Liver (tissue), 3 donors: ENCODE data around the gene XYLT2.

Experiments used
- ATF3 ChIP-seq: IDR thresholded peaks from 2 replicates; pipeline ENCODE4 v1.6.1; 2016; ENCODE audit warnings: antibody characterized with exemption
- CTCF ChIP-seq: fragments of 150-350 bp; IDR thresholded peaks from 2 replicates; pipeline ENCODE4 v1.5.1; 2017; ENCODE audit warnings: improper control_type of control experiment, low read depth, low read length; ENCODE audit not compliant: missing input control
- FOXA1 ChIP-seq: IDR thresholded peaks from 2 replicates; pipeline ENCODE4 v1.6.1; 2016; ENCODE audit warnings: antibody characterized with exemption
- GABPA ChIP-seq, 2 donors: IDR thresholded peaks in 1 of 2; conservative IDR thresholded peaks in 1 of 2; 2 replicates each; pipeline ENCODE4 v1.6.1; 2016; ENCODE audit warnings: antibody characterized with exemption in 2 of 2, mild to moderate bottlenecking in 1 of 2, moderate library complexity in 1 of 2
- HNF4G ChIP-seq: IDR thresholded peaks from 2 replicates; pipeline ENCODE4 v1.6.1; 2016; ENCODE audit warnings: antibody characterized with exemption
- JUND ChIP-seq, 2 donors: IDR thresholded peaks; 2 replicates each; pipeline ENCODE4 v1.6.1; 2016; ENCODE audit warnings: antibody characterized with exemption in 2 of 2
- MAX ChIP-seq: IDR thresholded peaks from 2 replicates; pipeline ENCODE4 v1.6.1; 2016; ENCODE audit warnings: antibody characterized with exemption
- RAD21 ChIP-seq, 2 donors: IDR thresholded peaks; 2 replicates each; pipeline ENCODE4 v1.6.1; 2016; ENCODE audit warnings: antibody characterized with exemption in 2 of 2, mild to moderate bottlenecking in 2 of 2
- RXRA ChIP-seq, 2 donors: IDR thresholded peaks; 2 replicates each; pipeline ENCODE4 v1.6.1; 2017 to 2018; ENCODE audit warnings: antibody characterized with exemption in 2 of 2, mild to moderate bottlenecking in 1 of 2
- TAF1 ChIP-seq: conservative IDR thresholded peaks from 2 replicates; pipeline ENCODE4 v1.6.1; 2016; ENCODE audit warnings: antibody characterized with exemption, mild to moderate bottlenecking
- YY1 ChIP-seq: IDR thresholded peaks from 2 replicates; pipeline ENCODE4 v1.6.1; 2016; ENCODE audit warnings: antibody characterized with exemption, mild to moderate bottlenecking
- ZBTB33 ChIP-seq: IDR thresholded peaks from 2 replicates; pipeline ENCODE4 v1.6.1; 2016; ENCODE audit warnings: antibody characterized with exemption
- donor health status: healthy.
- donor health status: healthy.

GRCh38 chr17:50364715-50365114 lies 18.8 kb downstream of the XYLT2 start:
- TF ChIP-seq CTCF: no peak
- no peak for TF ChIP-seq HNF4G
- no peak for TF ChIP-seq ZBTB33
- TF ChIP-seq RXRA (IDR thresholded peaks at IDR 0.05): no peak
- no peak for TF ChIP-seq GABPA (IDR thresholded peaks at IDR 0.05 in 1 of 2, conservative IDR thresholded peaks at IDR 0.05 in 1 of 2)
- no peak for TF ChIP-seq FOXA1
- TF ChIP-seq RAD21 (IDR thresholded peaks at IDR 0.05): no peak
- no peak for TF ChIP-seq TAF1
- TF ChIP-seq ATF3: no peak
- no peak for TF ChIP-seq YY1
- no peak for TF ChIP-seq JUND (IDR thresholded peaks at IDR 0.05)
- TF ChIP-seq MAX: no peak
